Fibroblast of upper back skin (primary cell): ENCODE data around the gene TARBP2.
"Not testable (repeated sequence)": the region's sequence is repeated elsewhere in the genome, so short reads cannot be mapped to it uniquely, and the experiment has no call there.

ENCODE experiments used
- DNase-seq: peaks from one replicate; pipeline ENCODE4 v3.0.0-alpha.2; 2013

Gene TARBP2

GRCh38 chr12:53516758-53517455 is 15.8 kb downstream of the TARBP2 start:
- no peak for DNase-seq

- DNase-seq, result no peak
These were observed 17.3 kb downstream of the TARBP2 start for GRCh38 chr12:53518381-53518780.

GRCh38 chr12:53523131-53523530 is 22.0 kb downstream of the TARBP2 start:
- DNase-seq, result no peak

- no peak for DNase-seq
These were observed 23.4 kb downstream of the TARBP2 start for GRCh38 chr12:53524476-53524875.

- DNase-seq, result no peak
These were observed 29.0 kb downstream of the TARBP2 start for GRCh38 chr12:53530061-53530460.

- peak; percentile 18 for DNase-seq
These were observed 29.8 kb downstream of the TARBP2 start for GRCh38 chr12:53530920-53531319.

GRCh38 chr12:53532021-53532420 is 30.9 kb downstream of the TARBP2 start:
- no peak for DNase-seq

- no peak for DNase-seq
These were observed 31.7 kb downstream of the TARBP2 start for GRCh38 chr12:53532524-53533445.

- DNase-seq, result no peak
These were observed 32.4 kb downstream of the TARBP2 start for GRCh38 chr12:53533471-53533870.

GRCh38 chr12:53536962-53537361 is 35.9 kb downstream of the TARBP2 start:
- DNase-seq, result no peak

- DNase-seq, result peak; percentile 9
These were observed 37.2 kb downstream of the TARBP2 start for GRCh38 chr12:53538209-53538689.

- DNase-seq, result no peak
These were observed 38.4 kb downstream of the TARBP2 start for GRCh38 chr12:53539526-53539925.

GRCh38 chr12:53543539-53543938 is 42.5 kb downstream of the TARBP2 start:
- peak; percentile 73 for DNase-seq

- DNase-seq, result not testable (repeated sequence)
These were observed 47.3 kb downstream of the TARBP2 start for GRCh38 chr12:53548354-53548753.

GRCh38 chr12:53550131-53550530 is 49.0 kb downstream of the TARBP2 start:
- not testable (repeated sequence) for DNase-seq

GRCh38 chr12:53550595-53550994 is 49.5 kb downstream of the TARBP2 start:
- DNase-seq, result peak; percentile 48

GRCh38 chr12:53551889-53552291 is 50.8 kb downstream of the TARBP2 start:
- no peak for DNase-seq

- DNase-seq, result no peak
These were observed 51.6 kb downstream of the TARBP2 start for GRCh38 chr12:53552361-53553327.
